HepG2 (cell line): Measurements from ENCODE around the gene COL8A1. TPM values are rescaled to one million over a fixed set of nuclear protein-coding genes. Genes with fewer than 3 reads are reported as not detected.

Experiments
- ATAC-seq: fragments of 200-7000 bp; cut with Tn5 transposase; 3 replicates; pipeline ENCODE4 v1.9.1; 2020; ENCODE audit warnings: mild to moderate bottlenecking, moderate library complexity
- BruUV-seq: library from RNA; stranded (reverse); fragments of 400-500 nt; replicated peaks from 2 replicates; lab custom pipeline; 2021; lab: Mats Ljungman, UMichigan
- CTCF ChIA-PET: fragments of 300-600 bp; formaldehyde crosslinking; extraction: SDS; loops from one replicate; lab custom pipeline; 2021; ENCODE audit warnings: low total read pairs, inconsistent platforms, low intra/inter-chr PET ratio; lab: Yijun Ruan, JAX
- POLR2A ChIA-PET: fragments of 350-600 bp; sonication (Branson Sonifier 250); formaldehyde crosslinking; loops from one replicate; lab custom pipeline; 2020; ENCODE audit warnings: antibody characterized with exemption, inconsistent platforms; lab: Yijun Ruan, JAX
- DNase-seq: peaks from one replicate; pipeline ENCODE4 v3.0.0-alpha.2; 2015; ENCODE audit warnings: low spot score
- FAIRE-seq: peaks from 3 replicates; lab custom pipeline; 2011; peaks lifted over from hg19 to GRCh38; lab: Jason Lieb, UNC
- H2AFZ ChIP-seq: one replicate; pipeline ENCODE4 v1.6.1; 2011; ENCODE audit warnings: low read length, inconsistent platforms
- H3K27ac ChIP-seq: fragments of 300-600 bp; 3 replicates; pipeline ENCODE4 v1.8.0; 2011; ENCODE audit warnings: mixed run types, mild to moderate bottlenecking, mixed read lengths, low read length, inconsistent platforms; ENCODE audit not compliant: insufficient read depth; ENCODE audit errors: extremely low read length
- H3K27me3 ChIP-seq, 2 experiments: fragments of 200-600 bp in 1 of 2; 2 replicates in 1 of 2; 3 replicates in 1 of 2; pipeline versions ENCODE4 v1.6.0 to v1.8.0; 2011; ENCODE audit warnings: low read length in 2 of 2, mild to moderate bottlenecking in 2 of 2, moderate library complexity in 2 of 2, inconsistent platforms in 1 of 2; ENCODE audit not compliant: insufficient read depth in 2 of 2, control insufficient read depth in 1 of 2
- H3K36me3 ChIP-seq, 2 experiments: fragments of 200-600 bp in 1 of 2; replicated peaks in 1 of 2; 2 replicates in 1 of 2; 3 replicates in 1 of 2; pipeline versions ENCODE4 v1.5.1 to v1.8.0; 2011; ENCODE audit warnings: low read length in 2 of 2, inconsistent platforms in 1 of 2; ENCODE audit not compliant: insufficient read depth in 2 of 2, control insufficient read depth in 1 of 2
- H3K4me1 ChIP-seq: 2 replicates; pipeline ENCODE4 v1.5.1; 2012; ENCODE audit warnings: low read length, inconsistent platforms; ENCODE audit not compliant: insufficient read depth
- H3K4me2 ChIP-seq: 2 replicates; pipeline ENCODE4 v1.6.0; 2011; ENCODE audit warnings: low read depth, low read length, inconsistent platforms
- H3K4me3 ChIP-seq, 3 experiments: fragments of 200-600 bp in 1 of 3; sonication (generic), shearing (Covaris generic) in 1 of 3; replicated peaks in 1 of 3; 2 replicates each; pipeline ENCODE4 v1.5.1; 2011 to 2016; ENCODE audit warnings: low read length in 3 of 3, inconsistent platforms in 2 of 3, low read depth in 2 of 3, mild to moderate bottlenecking in 2 of 3, control low read depth in 1 of 3, mixed read lengths in 1 of 3; ENCODE audit not compliant: insufficient read depth in 1 of 3
- H3K79me2 ChIP-seq: one replicate; pipeline ENCODE4 v1.6.1; 2011; ENCODE audit warnings: low read length, inconsistent platforms; ENCODE audit not compliant: insufficient read depth
- H3K9ac ChIP-seq: 2 replicates; pipeline ENCODE4 v1.6.0; 2011; ENCODE audit warnings: mild to moderate bottlenecking, low read depth, low read length, inconsistent platforms; ENCODE audit not compliant: insufficient read depth
- H3K9me3 ChIP-seq: 2 replicates; pipeline ENCODE4 v1.5.1; 2012; ENCODE audit warnings: mild to moderate bottlenecking, low read length
- H4K20me1 ChIP-seq: 2 replicates; pipeline ENCODE4 v1.6.0; 2011; ENCODE audit warnings: inconsistent platforms, mild to moderate bottlenecking, low read length, moderate library complexity; ENCODE audit not compliant: insufficient read depth
- ARNT ChIP-seq: fragments of 450-650 bp; IDR thresholded peaks from 2 replicates; pipeline ENCODE4 v1.6.1; 2017
- ELF4 ChIP-seq: sonication (generic); formaldehyde crosslinking; IDR thresholded peaks from 2 replicates; pipeline ENCODE4 v1.5.0; 2020; ENCODE audit warnings: missing genetic modification reagents, mild to moderate bottlenecking, moderate library complexity, borderline replicate concordance
- PAX8 ChIP-seq: sonication (generic); formaldehyde crosslinking; IDR thresholded peaks from 2 replicates; pipeline ENCODE4 v1.8.0; 2022; ENCODE audit warnings: mild to moderate bottlenecking, missing genetic modification reagents, borderline replicate concordance
- PRMT3 ChIP-seq: sonication (generic); formaldehyde crosslinking; IDR thresholded peaks from 2 replicates; pipeline ENCODE4 v1.8.1; 2022; ENCODE audit warnings: low read depth, mild to moderate bottlenecking, moderate library complexity, missing genetic modification reagents, borderline replicate concordance
- ZFP41 ChIP-seq: sonication (generic); formaldehyde crosslinking; IDR thresholded peaks from 2 replicates; pipeline ENCODE4 v1.4.0; 2020; ENCODE audit warnings: mild to moderate bottlenecking, missing genetic modification reagents, borderline replicate concordance
- ZMYM4 ChIP-seq: sonication (generic); formaldehyde crosslinking; IDR thresholded peaks from 2 replicates; pipeline ENCODE4 v1.8.1; 2023; ENCODE audit warnings: mild to moderate bottlenecking, missing genetic modification reagents
- WGBS: methylation state at CpG from one replicate; pipeline ENCODE4 v1.1.6; 2017; ENCODE audit warnings: low lambda C conversion rate; 5-methylcytosine and 5-hydroxymethylcytosine counted together
- in situ Hi-C: cut with HindIII; loops from 2 replicates; pipeline ENCODE4 v1.10.0; 2017; ENCODE audit warnings: low pct_unique_long_range_greater_than_20kb; ENCODE audit not compliant: extremely low pct_ligation_motif_present
- intact Hi-C: fragments of 100-400 bp; cut with micrococcal nuclease; formaldehyde crosslinking; loops from one replicate; pipeline ENCODE4 v1.10.0; 2022; ENCODE audit not compliant: unreplicated experiment
- polyA plus RNA-seq, 8 experiments: library from polyadenylated mRNA; depleted of rRNA in 3 of 8; stranded (reverse) in 7 of 8; unstranded in 1 of 8; fragments of >200 nt; fragmentation: Illumina TruSeq in 4 of 8; extraction: Trizol in 4 of 8; gene quantifications; 2 replicates each; pipeline versions ENCODE4 v1.2.1 to v1.2.3, GENCODE V29; 2011 to 2016; ENCODE audit warnings: low read depth in 4 of 8, missing spikeins in 1 of 8, mixed read lengths in 1 of 8; ENCODE audit not compliant: insufficient read depth in 1 of 8
- total RNA-seq, 5 experiments: library from RNA; depleted of rRNA; stranded (reverse); fragments of >200 nt; fragmentation: Illumina TruSeq; extraction: Trizol; gene quantifications; 2 replicates each; pipeline ENCODE4 v1.2.3, GENCODE V29; 2016; ENCODE audit warnings: low read depth in 1 of 5
- TF ChIP-seq, protein P1 (sequence below): sonication (generic); formaldehyde crosslinking; IDR thresholded peaks from 2 replicates; pipeline ENCODE4 v1.9.0; 2021; ENCODE audit warnings: mild to moderate bottlenecking, missing genetic modification reagents

Gene COL8A1
- total and polyA plus RNA-seq, 2 of the 13 experiments (the other 11 are each of a cell fraction or from before 2014, with no cell fraction given), result not detected

DNA sequence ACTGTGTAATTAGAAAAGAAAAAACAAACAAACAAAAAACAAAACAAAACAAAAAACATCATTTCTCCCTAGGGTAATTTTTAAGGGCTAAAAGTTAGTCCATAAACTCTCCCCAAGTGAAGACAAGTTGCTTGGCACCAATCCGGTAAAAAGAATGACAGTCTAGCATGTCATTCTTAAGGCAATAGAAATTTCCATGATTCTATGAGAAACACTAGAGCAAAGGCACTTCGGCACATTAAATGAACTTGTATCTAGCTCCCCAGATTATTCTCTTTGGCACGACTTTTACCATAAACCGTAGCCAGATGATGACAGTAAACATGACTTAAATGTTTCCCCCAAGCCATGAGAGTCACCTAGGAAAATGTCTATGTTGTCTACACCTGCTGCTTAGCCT lies 10.1 kb downstream of the COL8A1 start (continued):
- TF ChIP-seq, protein P1, sequence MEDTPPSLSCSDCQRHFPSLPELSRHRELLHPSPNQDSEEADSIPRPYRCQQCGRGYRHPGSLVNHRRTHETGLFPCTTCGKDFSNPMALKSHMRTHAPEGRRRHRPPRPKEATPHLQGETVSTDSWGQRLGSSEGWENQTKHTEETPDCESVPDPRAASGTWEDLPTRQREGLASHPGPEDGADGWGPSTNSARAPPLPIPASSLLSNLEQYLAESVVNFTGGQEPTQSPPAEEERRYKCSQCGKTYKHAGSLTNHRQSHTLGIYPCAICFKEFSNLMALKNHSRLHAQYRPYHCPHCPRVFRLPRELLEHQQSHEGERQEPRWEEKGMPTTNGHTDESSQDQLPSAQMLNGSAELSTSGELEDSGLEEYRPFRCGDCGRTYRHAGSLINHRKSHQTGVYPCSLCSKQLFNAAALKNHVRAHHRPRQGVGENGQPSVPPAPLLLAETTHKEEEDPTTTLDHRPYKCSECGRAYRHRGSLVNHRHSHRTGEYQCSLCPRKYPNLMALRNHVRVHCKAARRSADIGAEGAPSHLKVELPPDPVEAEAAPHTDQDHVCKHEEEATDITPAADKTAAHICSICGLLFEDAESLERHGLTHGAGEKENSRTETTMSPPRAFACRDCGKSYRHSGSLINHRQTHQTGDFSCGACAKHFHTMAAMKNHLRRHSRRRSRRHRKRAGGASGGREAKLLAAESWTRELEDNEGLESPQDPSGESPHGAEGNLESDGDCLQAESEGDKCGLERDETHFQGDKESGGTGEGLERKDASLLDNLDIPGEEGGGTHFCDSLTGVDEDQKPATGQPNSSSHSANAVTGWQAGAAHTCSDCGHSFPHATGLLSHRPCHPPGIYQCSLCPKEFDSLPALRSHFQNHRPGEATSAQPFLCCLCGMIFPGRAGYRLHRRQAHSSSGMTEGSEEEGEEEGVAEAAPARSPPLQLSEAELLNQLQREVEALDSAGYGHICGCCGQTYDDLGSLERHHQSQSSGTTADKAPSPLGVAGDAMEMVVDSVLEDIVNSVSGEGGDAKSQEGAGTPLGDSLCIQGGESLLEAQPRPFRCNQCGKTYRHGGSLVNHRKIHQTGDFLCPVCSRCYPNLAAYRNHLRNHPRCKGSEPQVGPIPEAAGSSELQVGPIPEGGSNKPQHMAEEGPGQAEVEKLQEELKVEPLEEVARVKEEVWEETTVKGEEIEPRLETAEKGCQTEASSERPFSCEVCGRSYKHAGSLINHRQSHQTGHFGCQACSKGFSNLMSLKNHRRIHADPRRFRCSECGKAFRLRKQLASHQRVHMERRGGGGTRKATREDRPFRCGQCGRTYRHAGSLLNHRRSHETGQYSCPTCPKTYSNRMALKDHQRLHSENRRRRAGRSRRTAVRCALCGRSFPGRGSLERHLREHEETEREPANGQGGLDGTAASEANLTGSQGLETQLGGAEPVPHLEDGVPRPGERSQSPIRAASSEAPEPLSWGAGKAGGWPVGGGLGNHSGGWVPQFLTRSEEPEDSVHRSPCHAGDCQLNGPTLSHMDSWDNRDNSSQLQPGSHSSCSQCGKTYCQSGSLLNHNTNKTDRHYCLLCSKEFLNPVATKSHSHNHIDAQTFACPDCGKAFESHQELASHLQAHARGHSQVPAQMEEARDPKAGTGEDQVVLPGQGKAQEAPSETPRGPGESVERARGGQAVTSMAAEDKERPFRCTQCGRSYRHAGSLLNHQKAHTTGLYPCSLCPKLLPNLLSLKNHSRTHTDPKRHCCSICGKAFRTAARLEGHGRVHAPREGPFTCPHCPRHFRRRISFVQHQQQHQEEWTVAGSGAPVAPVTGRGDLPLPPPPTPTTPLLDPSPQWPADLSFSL (CRISPR knock-in tag), result no peak

DNA sequence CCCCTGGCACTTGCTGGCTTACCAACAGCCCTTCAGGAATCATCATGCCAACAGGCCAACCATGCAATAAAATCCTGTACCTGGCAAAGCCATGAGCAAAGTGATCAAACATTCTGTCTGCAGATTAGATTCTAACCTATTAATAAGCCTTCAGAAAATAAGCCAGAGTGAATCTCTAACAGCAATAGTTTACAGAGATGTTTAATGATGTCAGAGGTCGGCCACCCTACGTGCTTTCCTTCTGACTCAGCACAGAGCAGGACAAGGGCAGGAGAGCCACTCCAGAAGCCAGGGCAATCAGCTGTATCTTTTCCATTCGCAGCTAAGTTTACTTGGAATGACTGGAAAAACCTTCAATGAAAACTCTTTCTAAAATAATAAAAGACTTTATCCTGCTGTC lies 13.1 kb downstream of the COL8A1 start:
- ChIA-PET POLR2A (no interaction called here), CTCF (no interaction called here)
- intact Hi-C loops, result no loop called here
- no peak overlapping the region for H3K4me2 ChIP-seq
- H3K4me3 ChIP-seq, result no peak overlapping the region
- no peaks in the 10 kb centered on the region for H3K4me1 ChIP-seq
- no peak overlapping the region for H3K27ac ChIP-seq
- H3K27me3 ChIP-seq, result no peaks in the 10 kb centered on the region; a peak in 2 of 5 replicates
- TF ChIP-seq ARNT (no peak), PRMT3 (CRISPR knock-in tag) (no peak), ELF4 (CRISPR knock-in tag) (no peak), PAX8 (CRISPR knock-in tag) (no peak), ZFP41 (CRISPR knock-in tag) (no peak), ZMYM4 (CRISPR knock-in tag) (no peak)
- 2% methylated on average over 3 of the region's 3 CpGs for WGBS
- no peaks in the 10 kb centered on the region for H3K36me3 ChIP-seq
- no peaks in the 10 kb centered on the region for H3K79me2 ChIP-seq
- H2AFZ ChIP-seq, result no peak overlapping the region
- FAIRE-seq (no peak), DNase-seq (no peak), ATAC-seq (no peak)
- H4K20me1 ChIP-seq, result no peaks in the 10 kb centered on the region
- in situ Hi-C loops, result no loop called here
- no peaks in the 10 kb centered on the region for H3K9me3 ChIP-seq
- no TSS peak for BruUV-seq
- no peak overlapping the region for H3K9ac ChIP-seq
